Epithelial cell of proximal tubule (primary cell): Measurements from ENCODE around the gene PDZD2. TPM values are rescaled to one million over a fixed set of nuclear protein-coding genes. Genes with fewer than 3 reads are reported as not detected.
"Not testable (repeated sequence)": the region's sequence is repeated elsewhere in the genome, so short reads cannot be mapped to it uniquely, and the experiment has no call there.

Experiments used
- DNase-seq: peaks from one replicate; pipeline ENCODE4 v3.0.0-alpha.2; 2011; ENCODE audit warnings: low read depth
- H3K4me3 ChIP-seq: 2 replicates; pipeline ENCODE4 v1.5.1; 2011; ENCODE audit warnings: low read depth, mild to moderate bottlenecking, low read length
- CTCF ChIP-seq: conservative IDR thresholded peaks from 2 replicates; pipeline ENCODE4 v1.5.1; 2012; ENCODE audit warnings: low read depth, mild to moderate bottlenecking, low read length
- total RNA-seq: library from RNA; depleted of rRNA; stranded (reverse); fragments of >200 nt; gene quantifications from 2 replicates; pipeline ENCODE4 v1.2.3, GENCODE V29; 2015

Gene PDZD2
- total RNA-seq, 1 donor from 2014 or later: 8.4 TPM

- DNase-seq: no peak
- TF ChIP-seq CTCF: no peak
- H3K4me3 ChIP-seq: no peak overlapping the region
These were observed 43.9 kb downstream of the PDZD2 start for GRCh38 chr5:31682851-31683250.

- no peak for TF ChIP-seq CTCF
- no peak overlapping the region for H3K4me3 ChIP-seq
- no peak for DNase-seq
These were observed 49.7 kb downstream of the PDZD2 start for GRCh38 chr5:31688515-31689092.

GRCh38 chr5:31691408-31691807, 52.5 kb downstream of the PDZD2 start:
- not testable (repeated sequence) for H3K4me3 ChIP-seq, DNase-seq

GRCh38 chr5:31692561-31693221, 53.8 kb downstream of the PDZD2 start:
- no peak for TF ChIP-seq CTCF
- DNase-seq: no peak
- H3K4me3 ChIP-seq: no peak overlapping the region

GRCh38 chr5:31698673-31699072, 59.7 kb downstream of the PDZD2 start:
- TF ChIP-seq CTCF: no peak
- DNase-seq: no peak
- no peak overlapping the region for H3K4me3 ChIP-seq

GRCh38 chr5:31701642-31702299, 62.8 kb downstream of the PDZD2 start:
- TF ChIP-seq CTCF: no peak
- H3K4me3 ChIP-seq: no peak overlapping the region
- DNase-seq: no peak

- DNase-seq: no peak
- no peak overlapping the region for H3K4me3 ChIP-seq
- TF ChIP-seq CTCF: no peak
These were observed 63.8 kb downstream of the PDZD2 start for GRCh38 chr5:31702712-31703111.
